SK-N-MC (cell line): ENCODE results near the gene CDK5R2.
A peak's percentile ranks its signal among the peaks of the same experiment; 100 is the strongest.

ENCODE experiments used
- DNase-seq: peaks from one replicate; pipeline ENCODE4 v3.0.0-alpha.2; 2011; ENCODE audit warnings: low read depth, low spot score
- H3K27ac ChIP-seq: fragments of 200-600 bp; sonication (generic); 2 replicates; pipeline ENCODE4 v1.5.1; 2016; ENCODE audit warnings: mixed run types
- H3K36me3 ChIP-seq: fragments of 200-600 bp; sonication (generic); 2 replicates; pipeline ENCODE4 v1.6.1; 2017; ENCODE audit warnings: antibody characterized with exemption, low read length, mixed read lengths; ENCODE audit not compliant: insufficient read depth
- H3K4me3 ChIP-seq: fragments of 200-600 bp; sonication (generic); 2 replicates; pipeline ENCODE4 v1.5.1; 2016
- H3K9ac ChIP-seq: fragments of 200-600 bp; sonication (generic); 2 replicates; pipeline ENCODE4 v1.8.0; 2017; ENCODE audit warnings: mixed run types, mixed read lengths; ENCODE audit not compliant: insufficient read length
- H3K9me3 ChIP-seq: fragments of 200-600 bp; sonication (generic); 2 replicates; pipeline ENCODE4 v1.6.1; 2017; ENCODE audit warnings: low read depth, mild to moderate bottlenecking, antibody characterized with exemption, low read length, moderate library complexity, mixed read lengths
- EZH2 ChIP-seq: fragments of 200-600 bp; sonication (generic); IDR thresholded peaks from one replicate; pipeline ENCODE4 v1.6.1; 2017; ENCODE audit warnings: antibody characterized with exemption
- FOXP2 ChIP-seq: optimal IDR thresholded peaks from 2 replicates; pipeline ENCODE3; 2011; ENCODE audit warnings: mild to moderate bottlenecking, moderate library complexity; ENCODE audit not compliant: insufficient read depth; ENCODE audit errors: extremely low read length, control extremely low read depth
- POLR2AphosphoS5 ChIP-seq: IDR thresholded peaks from 2 replicates; pipeline ENCODE4 v1.6.1; 2012; ENCODE audit warnings: mild to moderate bottlenecking, low read depth, low read length, borderline replicate concordance

Gene CDK5R2

DNA sequence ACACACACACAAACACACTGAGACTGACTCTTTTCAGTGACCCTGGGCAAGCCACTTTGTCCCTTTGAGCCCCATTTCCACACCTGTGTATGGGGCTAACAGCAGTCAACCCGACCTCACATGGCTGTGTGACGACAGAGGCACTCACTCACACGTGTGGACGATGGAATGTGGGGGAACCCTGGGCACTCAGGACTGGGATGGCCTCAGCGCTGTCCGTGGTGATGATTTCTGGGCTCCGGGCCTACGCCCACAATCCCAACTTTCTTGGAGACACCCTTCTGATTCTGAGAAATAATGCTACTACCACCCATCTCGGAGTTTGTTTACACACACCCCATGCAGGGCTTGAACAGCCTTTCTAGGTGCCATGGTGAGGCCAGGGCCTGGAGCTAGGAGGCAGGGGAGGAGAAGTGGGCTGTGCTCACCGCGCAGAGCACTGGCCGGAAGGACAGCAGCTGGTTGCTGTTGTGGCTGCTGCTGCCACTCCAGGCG lies 32.3 kb downstream of the CDK5R2 start:
- Histone ChIP-seq H3K27ac (no peak overlapping the region), H3K9ac (no peak overlapping the region), H3K4me3 (no peak overlapping the region), H3K36me3 (no peaks in the 10 kb centered on the region), H3K9me3 (no peaks in the 10 kb centered on the region)
- TF ChIP-seq FOXP2 = no peak
- no peak for TF ChIP-seq EZH2
- no peak for TF ChIP-seq POLR2AphosphoS5
- no peak for DNase-seq

DNA sequence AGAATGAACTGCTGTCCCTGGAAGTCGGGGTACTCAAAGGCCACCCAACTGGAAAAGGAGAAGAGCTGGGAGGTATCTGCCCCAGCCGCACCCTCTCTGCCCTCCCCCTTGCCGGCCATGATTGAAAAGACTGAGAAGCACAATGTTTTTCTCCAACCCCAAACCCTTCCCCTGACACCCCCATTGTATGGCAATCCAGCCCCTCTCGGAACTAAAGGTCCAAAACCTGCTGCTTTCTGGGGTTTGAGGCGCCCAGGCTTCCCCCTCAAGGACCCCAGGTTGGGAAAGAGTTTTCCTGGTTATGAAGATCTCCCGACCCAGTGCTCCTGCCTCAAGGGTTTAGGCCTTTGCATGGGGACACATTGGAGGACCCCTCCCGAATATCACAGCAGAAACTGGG lies 32.7 kb downstream of the CDK5R2 start:
- Histone ChIP-seq H3K4me3 (no peak overlapping the region), H3K9me3 (no peaks in the 10 kb centered on the region), H3K27ac (no peak overlapping the region), H3K9ac (no peak overlapping the region), H3K36me3 (no peaks in the 10 kb centered on the region)
- no peak for DNase-seq
- TF ChIP-seq POLR2AphosphoS5 (no peak), FOXP2 (no peak), EZH2 (no peak)

- no peak for DNase-seq
- Histone ChIP-seq H3K36me3 (no peaks in the 10 kb centered on the region), H3K9ac (no peak overlapping the region), H3K4me3 (no peak overlapping the region), H3K9me3 (no peaks in the 10 kb centered on the region), H3K27ac (no peak overlapping the region)
- TF ChIP-seq POLR2AphosphoS5 = no peak
- TF ChIP-seq FOXP2 = no peak
- TF ChIP-seq EZH2 = no peak
These were observed 33.4 kb downstream of the CDK5R2 start for GRCh38 chr2:218992703-218993344.

GRCh38 chr2:218993345-218994315 lies 34.2 kb downstream of the CDK5R2 start, which contains the start of gene CRYBA2:
Gene CRYBA2 (minus strand): TSS chr2:218993422. CDS start chr2:218993176, 246 bp downstream.
- Histone ChIP-seq H3K9me3 (no peaks in the 10 kb centered on the region), H3K36me3 (no peaks in the 10 kb centered on the region), H3K27ac (no peak within 1 kb of the TSS), H3K4me3 (peak within 1 kb of the TSS; percentile 64), H3K9ac (no peak within 1 kb of the TSS)
- no peak for DNase-seq
- TF ChIP-seq EZH2 = no peak
- TF ChIP-seq POLR2AphosphoS5 = no peak
- TF ChIP-seq FOXP2 = no peak

DNA sequence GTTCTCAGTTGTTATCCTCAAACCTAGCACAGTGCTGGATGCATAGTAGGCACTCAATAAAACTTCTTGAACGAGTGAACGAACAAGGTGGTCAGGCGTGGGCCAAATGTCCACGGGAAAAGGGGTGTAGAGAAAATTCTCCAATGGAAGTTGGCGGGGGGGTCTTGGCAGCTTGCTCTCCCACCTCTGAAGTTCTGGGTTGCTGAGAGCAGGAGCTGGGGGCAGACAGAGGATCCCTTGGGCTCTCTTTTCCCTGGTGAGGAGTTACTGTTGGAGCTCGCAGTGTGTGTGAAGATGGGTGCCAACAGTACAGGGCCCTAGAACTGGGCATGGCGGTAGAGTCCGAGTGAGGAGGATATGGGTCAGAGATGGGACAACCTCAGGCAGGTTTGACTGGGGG lies 36.1 kb downstream of the CDK5R2 start:
- H3K27ac ChIP-seq = no peak overlapping the region
- H3K9ac ChIP-seq = no peak overlapping the region
- TF ChIP-seq FOXP2 (no peak), EZH2 (no peak), POLR2AphosphoS5 (no peak)
- H3K4me3 ChIP-seq = no peak overlapping the region
- DNase-seq = no peak
- H3K36me3 ChIP-seq = no peaks in the 10 kb centered on the region
- no peaks in the 10 kb centered on the region for H3K9me3 ChIP-seq

DNA sequence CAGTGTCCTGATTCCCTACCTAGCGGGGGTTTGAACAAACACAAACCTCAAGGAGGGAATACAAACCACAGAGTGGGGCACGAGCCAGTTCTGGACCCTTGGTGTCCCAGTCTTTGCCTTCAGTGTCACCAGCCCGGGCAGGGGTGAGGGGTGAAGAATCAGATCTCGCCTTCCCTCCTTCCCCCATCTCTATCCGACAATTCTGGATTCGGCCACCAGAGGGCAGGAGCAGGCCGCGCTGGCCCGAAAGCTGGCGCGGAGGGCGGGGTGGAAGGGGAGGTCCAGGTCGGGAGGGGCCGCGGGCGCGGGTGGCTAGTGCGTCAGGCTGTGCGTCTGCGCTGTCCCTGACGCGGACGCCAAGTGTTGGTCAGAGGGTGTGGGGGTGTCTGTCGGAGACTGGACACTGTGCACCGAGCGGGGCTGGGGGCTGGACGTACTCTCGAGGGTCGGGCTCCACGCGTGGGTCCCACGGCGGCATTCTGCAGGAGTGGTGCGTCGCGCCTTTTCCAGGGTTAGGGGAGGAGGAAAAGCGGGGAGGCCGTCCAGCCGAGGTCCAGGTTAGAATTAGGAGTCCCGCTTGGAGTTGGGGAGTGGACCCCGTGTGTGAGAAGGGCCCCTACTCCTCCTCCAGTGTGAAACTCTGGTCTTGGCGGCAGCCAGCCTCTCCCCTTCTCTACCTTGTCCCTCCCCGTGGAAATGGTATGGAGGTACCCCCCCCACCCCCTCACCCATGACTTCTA lies 36.7 kb downstream of the CDK5R2 start:
- H3K9ac ChIP-seq = no peak overlapping the region

GRCh38 chr2:218996937-218997336 lies 37.5 kb downstream of the CDK5R2 start:
- Histone ChIP-seq H3K27ac (no peak overlapping the region), H3K9ac (no peak overlapping the region), H3K36me3 (no peaks in the 10 kb centered on the region), H3K4me3 (no peak overlapping the region), H3K9me3 (no peaks in the 10 kb centered on the region)
- no peak for DNase-seq
- TF ChIP-seq FOXP2 = no peak
- no peak for TF ChIP-seq POLR2AphosphoS5
- TF ChIP-seq EZH2 = no peak

More for the DNA sequence above, 36.7 kb downstream of the CDK5R2 start:
- no peaks in the 10 kb centered on the region for H3K36me3 ChIP-seq
- no peak for DNase-seq
- peak overlapping the region; percentile 74 for H3K4me3 ChIP-seq
- H3K9me3 ChIP-seq = no peaks in the 10 kb centered on the region
- TF ChIP-seq EZH2 (no peak), POLR2AphosphoS5 (no peak), FOXP2 (no peak)
- no peak overlapping the region for H3K27ac ChIP-seq

GRCh38 chr2:218997731-218998130 lies 38.3 kb downstream of the CDK5R2 start:
- no peak overlapping the region for H3K4me3 ChIP-seq

More at GRCh38 chr2:218997731-218998130, 38.3 kb downstream of the CDK5R2 start:
- no peak for TF ChIP-seq POLR2AphosphoS5
- no peak for TF ChIP-seq FOXP2
- TF ChIP-seq EZH2 = no peak
- Histone ChIP-seq H3K36me3 (no peaks in the 10 kb centered on the region), H3K9ac (no peak overlapping the region), H3K27ac (no peak overlapping the region), H3K9me3 (no peaks in the 10 kb centered on the region)
- DNase-seq = no peak
